Stimulated activated CD8-positive, alpha-beta memory T cell treated with anti-CD3 and anti-CD28 coated beads, Interleukin-7, amount 100 ng/mL, for 48 hours (primary cell): ENCODE measurements around the gene CHD1.

Experiments used
- DNase-seq, 2 donors: peaks; one replicate each; pipeline ENCODE4 v3.0.0-alpha.2; 2020; ENCODE audit warnings: low read depth in 1 of 2; ENCODE audit errors: extremely low read depth in 1 of 2

Gene CHD1

DNA sequence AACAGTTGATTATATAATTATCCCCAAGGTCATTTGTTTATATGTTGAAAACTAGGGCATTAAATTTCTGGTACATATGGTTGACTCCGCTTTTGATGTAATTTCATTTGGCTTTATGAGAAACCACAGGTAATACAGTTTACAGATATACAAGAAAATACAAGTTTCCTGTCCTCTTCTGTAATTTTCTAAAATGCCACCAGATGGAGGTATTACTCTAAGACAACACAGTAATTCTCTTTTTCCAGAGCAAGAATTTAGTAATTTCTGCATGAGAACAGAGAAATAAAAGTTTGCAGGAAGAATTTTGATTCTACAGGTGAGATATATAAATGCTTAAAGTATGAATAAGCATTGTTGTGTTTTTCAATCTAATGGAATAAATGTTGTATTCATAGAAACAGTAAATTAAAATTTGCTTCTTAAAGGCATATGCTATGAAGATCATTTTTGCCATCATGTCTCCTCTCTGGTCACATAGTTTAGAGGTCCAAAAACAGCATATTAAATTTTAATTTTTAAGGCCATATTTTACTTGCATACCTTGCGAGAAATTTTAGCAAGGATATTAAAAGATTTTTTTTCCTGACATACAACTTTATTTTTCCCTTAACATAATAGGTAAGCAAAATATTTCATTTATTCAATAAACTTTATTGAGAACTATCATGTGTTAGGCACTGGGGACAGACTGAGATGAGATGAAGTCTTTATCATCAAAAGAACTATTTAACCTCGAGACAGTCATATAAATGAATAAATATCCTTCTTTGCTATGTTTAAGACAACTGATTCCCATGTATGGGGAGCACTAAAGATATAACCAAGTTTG, 22.7 kb downstream of the CHD1 start:
- DNase-seq = no peak

DNA sequence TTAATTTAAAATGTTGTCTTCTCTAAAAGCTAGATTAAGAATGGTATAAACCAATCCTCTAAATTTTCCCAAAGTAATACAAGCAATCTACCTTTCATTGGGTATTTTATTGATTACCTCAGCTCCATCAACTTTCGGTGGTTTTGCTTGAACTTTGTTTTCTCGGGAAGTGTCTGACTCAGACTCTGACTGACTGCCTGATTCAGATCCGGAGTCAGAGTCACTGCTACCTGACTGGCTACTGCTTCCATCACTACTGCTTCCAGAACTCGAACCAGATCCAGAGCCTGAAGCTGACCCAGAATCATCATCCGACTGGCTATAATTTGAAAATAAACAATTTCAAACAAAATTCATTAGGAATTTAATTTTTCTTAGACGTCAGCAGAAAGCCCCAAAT, 24.0 kb downstream of the CHD1 start:
- no peak for DNase-seq

DNA sequence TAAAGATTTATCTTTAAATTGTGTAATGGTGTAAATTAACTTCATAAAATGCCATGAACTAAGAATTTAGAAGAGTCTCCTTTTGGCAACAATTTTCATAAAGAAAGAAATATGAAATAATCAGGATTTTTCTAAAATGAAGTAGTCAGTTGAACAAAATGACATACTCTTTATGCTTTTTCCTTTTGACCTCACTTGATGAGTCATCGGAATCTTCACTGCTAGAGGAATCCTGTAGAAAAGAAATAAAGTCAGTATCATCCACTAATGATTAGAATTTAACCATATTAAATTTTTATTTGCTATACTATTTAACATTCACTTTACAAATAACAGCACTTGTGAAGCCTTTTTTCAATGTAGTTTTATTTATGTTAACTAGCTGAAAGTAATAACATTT, 26.1 kb downstream of the CHD1 start:
- no peak for DNase-seq

DNA sequence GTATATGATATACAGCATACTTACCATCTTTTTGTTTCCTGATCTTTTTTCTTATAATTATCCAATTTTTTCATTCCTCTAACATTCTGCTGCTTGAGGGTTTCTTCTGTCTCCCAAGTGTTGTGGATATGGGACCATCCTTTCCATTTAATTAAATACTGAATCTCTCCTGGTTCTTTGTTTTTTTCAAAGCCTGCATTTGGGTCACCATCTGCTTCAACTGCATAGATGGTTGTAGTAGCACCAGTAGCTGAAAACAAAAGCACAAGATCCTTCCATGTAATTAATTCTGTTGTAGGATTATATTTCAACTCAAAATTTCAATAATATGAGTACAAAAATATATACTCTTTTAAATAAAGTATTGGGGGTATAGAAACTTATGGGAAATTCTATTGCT, 29.4 kb downstream of the CHD1 start:
- DNase-seq = no peak

DNA sequence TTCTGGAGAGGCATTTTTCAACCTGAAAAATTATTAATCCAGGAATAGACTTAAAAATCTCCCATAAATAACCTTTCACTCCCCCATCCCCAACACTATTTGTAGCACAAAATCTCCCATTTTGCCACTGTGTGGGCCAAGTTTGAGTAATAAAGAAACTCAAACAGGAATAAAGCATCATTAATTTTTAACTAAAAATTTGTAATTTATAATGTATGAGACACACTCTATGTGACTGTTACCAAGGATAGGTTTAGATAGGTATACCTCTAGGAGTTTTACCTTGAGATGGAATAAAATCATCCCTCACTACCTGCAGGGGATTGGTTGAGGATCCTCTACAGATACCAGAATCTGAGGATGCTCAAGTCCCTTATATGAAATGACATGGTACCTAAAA, 30.1 kb downstream of the CHD1 start:
- DNase-seq = no peak

DNA sequence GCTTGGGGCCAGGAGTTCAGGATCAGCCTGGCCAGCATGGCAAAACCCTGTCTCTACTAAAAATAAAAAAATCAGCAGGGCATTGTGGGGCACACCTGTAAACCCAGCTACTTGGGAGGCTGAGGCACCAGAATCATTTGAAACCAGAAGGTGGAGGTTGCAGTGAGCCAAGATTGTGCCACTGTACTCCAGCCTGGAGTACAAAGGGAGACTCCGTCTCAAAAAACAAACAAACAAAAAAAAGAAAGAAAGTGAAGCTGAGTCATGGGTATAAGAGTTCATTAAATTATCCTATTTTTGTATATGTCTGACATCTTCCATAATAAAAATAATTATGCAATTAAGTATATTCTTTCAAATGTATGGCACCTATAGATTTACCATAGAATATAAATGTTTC, 37.2 kb downstream of the CHD1 start:
- DNase-seq = no peak

DNA sequence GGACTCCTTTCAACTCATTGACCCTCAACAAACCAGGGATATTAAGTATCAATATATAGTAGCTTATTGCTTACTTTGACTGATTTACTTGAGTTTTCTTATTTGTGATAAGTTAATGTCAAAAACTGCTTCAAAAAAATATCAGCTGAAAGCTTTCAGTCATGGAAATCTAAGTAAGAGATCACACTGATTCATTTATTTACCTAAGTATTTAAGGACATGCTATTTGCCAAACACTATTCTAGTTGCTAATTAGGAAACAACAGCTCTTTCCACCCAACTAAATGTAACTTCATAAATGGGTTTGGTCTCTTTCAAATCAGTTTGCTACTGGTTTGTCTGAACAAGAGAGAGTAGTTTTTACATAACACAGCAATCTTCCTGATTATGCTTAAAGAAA, 48.2 kb downstream of the CHD1 start:
- DNase-seq = no peak

DNA sequence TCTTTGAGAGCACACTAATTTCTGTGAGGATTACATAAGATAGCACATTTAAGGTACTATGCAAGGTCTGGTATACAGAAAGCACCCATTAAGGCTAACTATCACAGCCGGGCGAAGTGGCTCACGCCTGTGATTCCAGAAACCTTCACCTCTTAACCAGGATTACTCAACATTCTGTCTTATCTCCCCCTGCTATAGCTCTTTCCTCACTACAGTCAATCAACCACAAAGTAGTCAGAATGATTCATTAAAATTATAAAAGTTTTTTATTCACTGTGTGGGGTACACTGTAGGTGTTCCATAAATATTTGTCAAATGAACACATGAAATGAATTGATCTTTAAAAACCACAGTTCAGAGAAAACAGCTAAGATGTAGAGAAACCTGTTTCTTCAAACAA, 48.7 kb downstream of the CHD1 start:
- peak in 1 of 2 donors; percentile 16 for DNase-seq

DNA sequence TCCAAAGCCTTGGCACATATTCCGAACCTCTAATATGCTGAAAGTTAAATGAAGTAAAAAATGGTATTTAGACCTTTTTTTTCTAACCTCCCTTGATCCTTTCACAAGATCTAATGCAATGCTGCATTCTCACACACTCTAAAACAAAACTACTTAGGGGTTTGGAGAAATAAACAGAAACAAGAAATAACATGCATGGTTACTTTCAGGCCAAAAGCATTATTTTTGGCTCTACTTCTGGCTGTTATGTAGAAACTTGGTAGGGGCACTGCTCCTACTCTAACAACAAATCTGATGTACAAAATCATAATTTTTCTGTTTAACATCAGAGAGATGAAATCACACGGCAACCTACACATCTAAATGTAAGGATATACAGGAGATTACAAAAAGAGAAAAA, 51.2 kb downstream of the CHD1 start:
- no peak for DNase-seq

DNA sequence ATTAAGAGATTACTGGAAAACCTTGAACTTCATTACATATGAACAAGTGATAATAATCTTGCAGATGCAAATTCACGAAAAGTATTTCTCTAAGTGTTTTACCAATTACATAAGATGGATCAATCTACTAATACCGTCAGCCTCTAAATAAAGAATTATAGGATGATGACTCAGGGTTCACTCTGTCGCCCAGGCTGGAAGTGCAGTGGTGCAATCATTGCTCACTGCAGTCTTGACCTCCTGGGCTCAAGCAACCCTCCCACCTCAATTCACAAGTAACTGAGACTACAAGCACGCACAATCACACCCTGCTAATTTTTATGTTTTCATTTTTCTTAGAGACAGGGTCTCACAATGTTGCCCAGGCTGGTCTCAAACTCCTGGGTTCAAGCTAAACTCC, 56.1 kb downstream of the CHD1 start:
- no peak for DNase-seq

DNA sequence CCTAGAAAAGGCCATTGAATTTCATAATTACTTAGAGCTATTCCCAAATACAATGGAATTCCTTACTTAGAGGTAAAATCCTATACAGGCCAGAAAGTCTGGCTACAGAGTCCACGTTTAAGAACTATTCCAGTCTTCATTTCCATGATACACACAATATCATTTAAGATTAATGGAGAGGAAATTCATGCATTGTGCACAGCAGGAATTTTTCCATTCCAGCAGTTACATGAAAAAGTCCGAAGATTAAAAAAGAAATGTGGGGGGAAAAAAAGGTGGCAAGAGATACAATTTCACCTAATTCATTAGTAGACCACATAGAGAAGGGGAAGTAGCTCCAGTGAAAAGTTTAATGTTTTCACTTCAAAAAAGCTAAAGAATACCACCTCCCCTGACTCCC, 63.1 kb downstream of the CHD1 start:
- no peak for DNase-seq

DNA sequence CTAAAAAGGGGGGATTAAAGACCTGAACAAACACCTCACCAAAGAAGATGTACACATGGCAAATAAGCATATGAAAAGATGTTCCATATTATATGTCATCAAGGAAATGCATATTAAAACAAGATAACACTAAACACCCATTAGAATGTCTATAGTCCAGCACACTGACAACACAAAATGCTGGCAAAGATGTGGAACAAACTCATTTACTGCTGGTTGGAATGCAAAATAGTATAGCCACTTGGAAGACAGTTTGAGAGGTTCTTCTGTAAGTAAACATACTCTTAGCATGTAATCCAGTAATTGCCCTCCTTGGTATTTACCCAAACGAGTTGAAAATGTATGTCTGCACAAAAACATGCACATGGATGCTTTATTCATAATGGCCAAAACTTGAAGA, 81.8 kb downstream of the CHD1 start:
- no peak for DNase-seq

DNA sequence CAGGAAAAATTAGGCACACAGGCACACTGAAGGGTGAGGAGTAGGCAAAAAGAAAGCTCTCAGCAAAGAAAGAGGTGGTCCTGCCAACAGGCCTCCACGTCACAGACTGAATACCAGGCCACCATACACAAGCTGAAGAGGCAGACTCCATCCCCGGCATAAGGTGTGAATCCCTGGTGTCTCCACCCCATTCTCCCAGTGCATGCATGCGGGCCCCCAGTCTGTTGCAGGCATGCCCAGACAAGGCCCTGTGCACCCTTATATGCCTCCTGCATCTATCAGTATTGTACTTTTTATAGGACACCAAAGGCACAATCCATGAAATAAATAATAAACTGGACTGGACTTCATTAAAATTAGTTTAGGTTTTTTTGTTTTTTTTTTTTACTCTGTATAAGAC, 82.3 kb downstream of the CHD1 start:
- no peak for DNase-seq

DNA sequence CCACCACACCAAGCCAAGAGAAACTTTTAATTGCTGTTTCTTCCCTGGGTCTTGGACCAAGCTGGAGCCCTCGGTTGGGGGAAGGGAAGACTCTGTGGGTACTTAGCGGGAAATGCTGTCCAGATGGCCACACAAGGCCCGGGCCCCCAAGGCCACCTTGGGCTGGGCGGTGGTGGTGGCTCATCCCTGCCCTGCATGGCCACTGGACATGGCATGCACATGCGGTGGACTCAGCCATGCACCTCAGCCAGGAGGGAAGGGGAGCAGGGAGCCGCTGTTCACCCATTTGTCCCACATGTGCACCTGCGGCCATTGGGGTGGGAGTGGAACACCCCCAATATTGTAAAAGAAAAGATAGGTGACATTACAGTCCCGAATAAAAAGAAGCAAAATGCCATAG, 82.9 kb downstream of the CHD1 start:
- DNase-seq = no peak

DNA sequence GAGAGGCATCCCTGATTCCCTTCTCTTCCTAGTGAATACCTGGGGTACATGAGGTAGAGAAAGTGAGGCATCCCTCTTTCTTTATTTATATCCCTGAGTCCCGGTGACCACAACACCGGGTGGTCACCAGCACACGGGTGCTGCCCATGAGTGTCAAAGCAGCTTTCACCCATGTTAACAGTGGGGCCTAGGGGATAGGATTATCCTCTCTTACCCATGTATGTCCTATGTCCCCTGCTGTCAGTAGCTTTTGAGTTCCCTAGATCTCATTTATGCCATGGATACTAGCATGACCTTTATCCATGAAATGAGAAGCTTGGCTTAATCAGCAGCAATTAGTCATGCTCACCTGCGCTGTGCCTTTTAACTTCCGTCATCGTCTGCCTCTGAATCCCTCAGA, 83.9 kb downstream of the CHD1 start:
- DNase-seq = no peak

DNA sequence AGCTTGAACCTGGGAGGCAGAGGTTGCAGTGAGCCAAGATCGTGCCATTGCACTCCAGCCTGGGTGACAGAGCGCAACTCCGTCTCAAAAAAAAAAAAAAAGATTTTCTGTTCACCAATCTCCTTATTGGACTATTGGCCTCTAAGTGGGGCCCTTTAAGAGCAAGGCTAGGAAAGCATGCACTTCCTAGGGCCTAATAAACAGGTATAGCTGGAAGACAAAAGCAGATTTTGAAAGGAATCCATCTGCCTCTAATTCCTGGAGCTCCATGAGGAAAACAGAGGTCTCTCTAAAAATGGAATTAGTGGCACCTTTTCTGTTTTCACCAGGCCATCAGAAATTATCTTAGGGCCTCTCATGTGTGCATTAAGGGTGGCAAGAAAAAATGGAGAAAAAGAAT, 85.3 kb downstream of the CHD1 start:
- no peak for DNase-seq

DNA sequence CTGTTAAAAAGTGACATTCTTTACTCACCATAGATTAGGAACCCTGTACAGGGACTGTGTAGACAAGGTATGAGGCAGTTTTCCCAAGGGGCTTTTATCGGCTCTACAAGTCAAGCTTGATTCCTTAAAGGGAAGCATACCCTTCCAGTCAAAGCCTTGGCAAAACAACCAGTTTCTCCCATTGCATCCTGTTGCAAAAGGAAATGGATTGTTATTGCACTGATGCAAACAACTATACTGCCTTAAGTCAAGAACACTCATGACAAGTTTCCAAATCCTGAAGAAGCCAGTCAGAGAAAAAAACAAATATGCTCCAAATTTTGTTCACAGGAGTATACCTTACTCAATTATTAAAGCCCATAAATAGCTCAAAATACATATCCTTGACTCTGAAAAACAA, 87.9 kb downstream of the CHD1 start:
- no peak for DNase-seq

DNA sequence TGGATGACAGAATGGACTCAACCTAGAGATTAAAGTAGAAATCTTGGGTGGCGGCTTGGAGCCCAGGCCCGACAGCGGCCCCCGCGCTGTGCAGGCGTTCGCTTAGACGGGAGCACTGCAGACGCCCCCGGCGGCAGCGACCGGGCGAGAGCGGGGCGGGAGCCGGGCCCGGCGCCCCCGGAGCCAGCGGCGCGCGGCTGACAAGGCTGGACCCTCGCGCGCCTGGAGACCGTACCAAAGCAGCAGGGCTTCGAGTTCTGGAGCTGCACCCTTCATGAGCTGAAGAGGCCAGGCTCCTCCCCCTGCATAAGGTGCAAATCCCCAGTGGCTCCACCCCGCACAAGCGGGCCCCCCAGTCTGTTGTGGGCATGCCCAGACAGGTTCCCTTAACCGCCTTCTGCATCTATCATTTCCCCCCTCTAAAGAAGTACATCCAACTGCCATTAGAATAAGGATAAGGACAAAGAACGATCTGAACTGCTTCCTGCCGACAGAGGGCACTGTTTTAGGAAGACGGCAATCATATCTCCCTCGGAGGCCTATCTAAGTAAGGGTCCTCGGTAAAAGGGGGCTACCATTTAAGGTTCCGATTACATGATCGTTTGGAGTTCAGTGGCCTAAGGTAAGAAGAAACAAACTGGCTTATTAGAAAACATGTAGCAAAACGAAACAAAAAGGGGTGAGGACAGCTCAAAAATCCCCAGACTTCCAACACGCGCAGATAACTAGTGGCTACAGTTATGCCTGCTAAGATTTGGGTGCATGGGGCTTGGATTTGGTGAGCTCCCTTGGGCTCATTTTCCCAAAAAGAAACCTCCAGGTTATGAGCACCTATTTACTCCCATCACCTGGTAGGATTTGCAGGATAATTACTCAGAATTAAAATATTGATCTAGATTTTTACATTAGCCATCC, 89.1 kb downstream of the CHD1 start:
- DNase-seq = no peak

DNA sequence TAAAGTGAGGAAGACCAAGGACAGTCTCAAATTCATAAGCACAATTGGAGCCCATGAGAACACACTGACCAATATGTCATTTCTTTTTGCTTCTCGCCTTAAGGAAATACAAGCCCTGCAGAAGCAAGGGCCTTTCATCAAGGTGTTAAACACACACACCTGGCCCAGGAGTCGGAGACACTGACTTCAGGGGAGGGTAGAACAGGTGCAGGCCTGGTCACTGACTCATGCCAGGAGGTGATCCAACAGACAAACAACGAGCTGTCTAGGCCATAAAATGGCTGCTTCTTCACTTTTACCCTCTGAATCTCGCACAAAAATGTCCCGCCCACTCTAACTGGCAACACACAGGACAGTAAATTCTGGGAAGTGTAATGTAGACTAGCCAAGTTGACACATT, 92.6 kb downstream of the CHD1 start:
- DNase-seq = no peak

DNA sequence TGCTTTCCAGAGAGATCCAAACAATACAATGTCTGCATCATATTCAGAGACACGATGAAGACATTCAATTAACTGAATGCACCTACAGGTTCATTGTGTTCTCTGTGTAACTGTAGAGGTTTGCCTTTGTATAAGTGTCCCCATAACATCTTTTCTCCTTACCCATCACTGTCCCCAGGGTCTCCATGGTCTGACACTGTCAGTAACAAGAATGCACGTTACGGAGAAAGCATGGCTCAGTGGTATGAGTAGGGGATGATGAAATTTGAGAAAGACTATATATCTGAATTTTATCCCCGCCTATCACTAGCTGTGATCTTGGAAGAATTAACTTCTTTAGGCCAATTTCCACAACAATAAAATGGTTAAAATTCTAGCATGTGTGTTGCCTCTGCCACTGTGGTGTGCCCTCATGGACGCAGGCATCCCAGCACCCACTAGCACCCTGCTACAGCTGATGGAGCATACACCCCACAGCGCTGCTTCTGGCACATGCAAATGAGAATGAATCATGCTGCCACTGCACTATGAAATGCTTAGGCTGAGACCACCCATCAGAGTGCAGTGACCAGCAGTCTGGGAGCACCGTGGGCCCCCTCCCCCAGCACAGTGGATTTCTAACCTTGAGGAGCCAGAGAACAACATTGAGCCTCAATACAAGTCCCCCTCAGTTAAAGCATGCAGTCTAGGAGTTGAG, 101.1 kb downstream of the CHD1 start:
- no peak for DNase-seq

DNA sequence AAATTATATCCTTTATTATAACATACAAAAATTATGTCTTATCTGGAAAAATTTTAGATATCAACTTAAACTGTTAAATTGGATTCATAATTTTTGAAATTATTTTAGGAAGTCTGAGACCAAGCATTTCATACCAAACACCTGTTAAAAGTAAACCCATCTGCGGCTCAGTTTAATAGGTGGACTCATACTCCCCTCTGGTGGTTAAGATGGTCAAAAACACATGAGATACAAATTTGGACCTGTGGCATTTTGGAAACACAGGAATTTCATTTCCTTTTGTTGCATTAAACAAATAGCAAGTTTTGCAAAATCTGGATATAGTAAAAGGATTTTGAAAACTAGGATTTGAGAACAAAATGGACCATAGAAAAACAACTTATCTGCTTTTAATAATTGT, 101.6 kb downstream of the CHD1 start:
- DNase-seq = no peak
